NCI-H446 (cell line): ENCODE results near the gene MAB21L4.
"Not testable (repeated sequence)": the region's sequence is repeated elsewhere in the genome, so short reads cannot be mapped to it uniquely, and the experiment has no call there.

ENCODE experiments used
- DNase-seq, 2 experiments: peaks; one replicate each; lab custom pipeline; 2025; lab: John Stamatoyannopoulos, UW

MAB21L4 gene

GRCh38 chr2:240857039-240858008 is 38.6 kb downstream of the MAB21L4 start:
- no peak for DNase-seq

GRCh38 chr2:240856151-240856980 is 39.6 kb downstream of the MAB21L4 start:
- no peak for DNase-seq

GRCh38 chr2:240855670-240856069 is 40.3 kb downstream of the MAB21L4 start:
- DNase-seq, result no peak

- no peak for DNase-seq
Observed at GRCh38 chr2:240852671-240853314, 43.2 kb downstream of the MAB21L4 start.

- DNase-seq, result peak; percentile 20 to 76
Observed at GRCh38 chr2:240851078-240851991, 44.6 kb downstream of the MAB21L4 start.

GRCh38 chr2:240850756-240851077 is 45.2 kb downstream of the MAB21L4 start:
- no peak for DNase-seq

- no peak for DNase-seq
Observed at GRCh38 chr2:240850026-240850425, 45.9 kb downstream of the MAB21L4 start.

GRCh38 chr2:240848900-240849680 is 46.9 kb downstream of the MAB21L4 start:
- DNase-seq, result no peak

- no peak for DNase-seq
Observed at GRCh38 chr2:240847817-240848216, 48.1 kb downstream of the MAB21L4 start.

GRCh38 chr2:240846873-240847595 is 48.9 kb downstream of the MAB21L4 start:
- DNase-seq, result no peak

- DNase-seq, result not testable (repeated sequence)
Observed at GRCh38 chr2:240846309-240846708, 49.6 kb downstream of the MAB21L4 start.

GRCh38 chr2:240840435-240841060 is 55.4 kb downstream of the MAB21L4 start:
- peak; percentile 19 to 24 for DNase-seq

GRCh38 chr2:240839152-240840143 is 56.5 kb downstream of the MAB21L4 start:
- DNase-seq, result no peak

- DNase-seq, result no peak
Observed at GRCh38 chr2:240837621-240838020, 58.3 kb downstream of the MAB21L4 start.

GRCh38 chr2:240836781-240837467 is 59.0 kb downstream of the MAB21L4 start:
- no peak for DNase-seq
